Activated naive CD8-positive, alpha-beta T cell treated with anti-CD3 and anti-CD28 coated beads, Interleukin-2, amount 50 U/mL, for 24 hours (primary cell): Measurements from ENCODE around the gene KIAA1755.
A peak's percentile ranks its signal among the peaks of the same experiment; 100 is the strongest.

Source experiments
- ATAC-seq: fragments of 150-1000 bp; cut with Tn5 transposase; one replicate; pipeline ENCODE4 v1.10.0; 2021
- DNase-seq: peaks from one replicate; pipeline ENCODE4 v3.0.0; 2021
- H3K27ac Mint-ChIP-seq: one replicate; pipeline ENCODE4 v1.8.0; 2021; ENCODE audit warnings: mild to moderate bottlenecking, mixed read lengths
- H3K27me3 Mint-ChIP-seq: one replicate; pipeline ENCODE4 v1.8.0; 2021; ENCODE audit warnings: mixed read lengths
- H3K36me3 Mint-ChIP-seq: one replicate; pipeline ENCODE4 v1.8.0; 2021; ENCODE audit warnings: low read depth, mixed read lengths
- H3K4me1 Mint-ChIP-seq: one replicate; pipeline ENCODE4 v1.8.0; 2021; ENCODE audit warnings: mixed read lengths
- H3K4me3 Mint-ChIP-seq: one replicate; pipeline ENCODE4 v1.8.0; 2021; ENCODE audit warnings: mild to moderate bottlenecking, moderate library complexity, mixed read lengths
- H3K9me3 Mint-ChIP-seq: one replicate; pipeline ENCODE4 v1.8.0; 2021; ENCODE audit warnings: mixed read lengths

The KIAA1755 gene

DNA sequence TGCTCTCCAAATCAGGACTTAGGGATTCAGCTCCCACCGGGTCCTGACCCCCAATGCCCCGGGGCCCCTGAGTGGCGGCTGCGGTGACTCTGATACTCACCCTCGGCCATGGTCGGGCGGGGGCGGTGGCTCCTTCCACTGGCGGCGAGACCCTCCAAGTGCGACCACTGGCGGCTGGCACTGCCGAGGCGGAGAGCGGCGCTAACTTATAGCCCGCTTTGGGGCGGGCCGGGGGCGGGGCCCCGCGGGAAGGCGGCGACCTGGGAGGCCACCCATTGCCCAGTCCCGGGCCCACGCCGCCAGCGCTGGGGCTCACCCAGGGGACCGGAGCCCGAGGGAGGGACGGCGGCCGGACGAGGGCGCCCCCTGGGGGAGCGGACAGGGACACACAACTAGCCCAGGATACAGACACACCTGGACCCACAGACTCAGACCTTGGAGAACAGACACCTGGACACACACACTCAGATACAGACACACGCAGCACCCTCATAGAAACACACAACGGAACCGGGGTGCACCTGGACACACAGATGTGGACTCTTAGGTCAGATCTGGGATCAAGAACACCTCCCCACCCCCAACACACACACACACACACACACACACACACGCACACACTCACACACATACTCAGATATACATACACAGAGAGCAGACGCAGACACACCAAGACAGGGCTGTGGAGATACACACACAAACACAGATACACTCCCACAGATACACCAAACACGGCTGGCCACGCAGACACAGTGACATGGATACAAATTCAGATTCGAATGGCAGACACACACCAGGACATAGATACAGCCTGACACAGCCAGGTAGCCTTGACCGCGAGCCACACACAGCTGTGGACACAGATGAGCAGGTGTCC lies 95.2 kb downstream of the KIAA1755 start, which contains the start of gene TGM2:
Gene TGM2 (minus strand): TSS at position 182 of the 877 bp plus-strand sequence. CDS start 72 bp downstream, at position 110.
- Mint-ChIP-seq H3K4me3 (no peak within 1 kb of the TSS), H3K9me3 (no peaks in the 10 kb centered on the region), H3K27me3 (peaks cover 24% of the 10 kb centered on the region), H3K36me3 (no peaks in the 10 kb centered on the region), H3K4me1 (peaks cover 9% of the 10 kb centered on the region), H3K27ac (no peak within 1 kb of the TSS)
- peak; percentile 49 for ATAC-seq
- DNase-seq, result peak; percentile 56

DNA sequence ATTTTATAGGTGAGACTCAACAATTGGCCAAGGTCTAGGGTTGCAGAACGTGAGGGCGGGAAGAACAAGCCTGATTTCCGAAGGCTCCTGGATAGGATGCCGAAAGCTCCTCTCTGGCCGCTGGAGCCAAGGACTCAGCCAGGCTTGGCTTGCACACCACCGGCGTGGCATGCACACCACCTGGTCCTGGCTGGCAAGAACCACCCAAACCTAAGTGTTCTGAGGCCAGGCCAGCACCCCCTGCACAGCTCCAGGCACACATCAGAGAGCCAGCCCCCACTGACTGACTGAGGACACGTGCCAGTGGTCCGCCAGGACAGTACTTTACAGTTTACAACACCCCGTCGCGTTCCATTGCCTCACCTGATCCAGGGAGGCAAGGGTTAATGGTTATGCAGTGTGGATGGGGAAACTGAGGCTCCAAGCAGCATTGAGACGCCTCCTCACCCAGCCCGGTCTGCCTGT lies 95.9 kb downstream of the KIAA1755 start:
- no peaks in the 10 kb centered on the region for H3K36me3 Mint-ChIP-seq
- H3K27ac Mint-ChIP-seq, result no peak overlapping the region
- H3K4me3 Mint-ChIP-seq, result no peak overlapping the region
- ATAC-seq (no peak), DNase-seq (no peak)
- H3K9me3 Mint-ChIP-seq, result no peaks in the 10 kb centered on the region
- peaks cover 24% of the 10 kb centered on the region for H3K27me3 Mint-ChIP-seq
- H3K4me1 Mint-ChIP-seq, result peaks cover 9% of the 10 kb centered on the region

DNA sequence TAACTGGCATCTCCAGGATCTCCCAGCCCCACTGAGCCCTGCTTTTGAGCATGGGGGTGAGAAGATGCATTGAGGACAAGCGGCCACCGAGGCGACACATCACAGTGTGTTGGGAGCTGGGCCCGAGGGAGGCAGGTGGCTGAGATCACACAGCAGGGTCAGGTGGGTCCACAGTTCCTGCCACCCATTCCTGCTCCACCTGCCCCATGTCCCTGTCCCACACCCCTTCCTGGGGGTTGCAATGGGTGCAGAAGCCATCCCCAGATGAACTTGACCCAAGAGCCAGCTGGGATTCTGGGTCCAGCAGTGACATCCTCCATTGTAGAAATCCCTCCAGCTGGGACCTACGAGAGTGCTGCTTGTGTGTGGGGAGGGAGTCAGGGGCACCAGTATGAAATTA lies 96.5 kb downstream of the KIAA1755 start:
- DNase-seq, result no peak
- H3K27me3 Mint-ChIP-seq, result peaks cover 24% of the 10 kb centered on the region
- no peaks in the 10 kb centered on the region for H3K36me3 Mint-ChIP-seq
- H3K9me3 Mint-ChIP-seq, result no peaks in the 10 kb centered on the region
- H3K27ac Mint-ChIP-seq, result no peak overlapping the region
- no peak for ATAC-seq
- no peak overlapping the region for H3K4me3 Mint-ChIP-seq
- peaks cover 9% of the 10 kb centered on the region for H3K4me1 Mint-ChIP-seq

DNA sequence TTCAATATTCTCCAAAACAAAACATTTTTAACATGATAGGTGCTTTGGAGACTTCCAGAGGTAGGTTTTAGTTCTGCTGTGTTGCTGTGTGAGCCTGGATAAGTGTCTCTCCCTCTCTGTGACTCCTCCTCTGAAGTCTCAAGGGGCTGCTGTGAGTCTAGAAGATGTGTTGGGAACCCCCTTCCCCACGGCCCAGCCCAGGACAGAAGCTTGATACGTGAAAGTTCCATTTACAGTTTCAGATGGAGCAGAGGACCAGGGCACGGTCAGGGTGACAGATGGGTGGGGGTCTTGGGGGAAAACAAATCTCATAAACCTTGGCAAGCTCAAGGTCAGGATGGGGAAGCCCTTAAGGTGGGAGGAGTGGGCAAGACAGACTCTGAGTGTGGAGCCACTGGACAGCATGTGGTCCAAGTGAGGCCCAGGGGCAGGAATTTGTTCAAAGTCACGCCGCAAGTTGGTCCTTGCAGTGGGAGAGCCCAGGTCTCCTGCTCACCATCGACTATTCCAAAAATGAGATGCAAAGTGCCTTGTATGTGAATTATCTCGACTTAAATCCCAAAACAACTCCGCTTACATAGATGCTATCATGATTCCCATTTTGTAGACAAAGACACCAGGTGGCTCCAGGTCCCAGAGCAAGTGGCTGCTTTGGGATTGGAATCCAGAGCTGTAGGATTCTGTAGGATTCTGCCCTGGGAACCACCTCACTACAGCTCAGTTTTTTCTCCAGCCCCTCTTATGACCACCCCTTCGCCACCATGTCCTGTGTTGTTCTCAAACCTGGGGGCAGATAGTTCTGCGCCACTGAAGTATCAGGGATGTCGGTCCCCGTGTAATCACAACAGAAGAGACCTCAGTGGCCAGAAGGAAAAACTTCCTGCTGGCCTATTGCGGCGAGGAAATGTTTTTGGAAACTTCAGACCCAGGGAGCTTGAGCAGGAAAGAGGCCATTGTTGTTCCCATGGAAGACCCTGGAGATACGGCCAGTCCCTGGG lies 97.4 kb downstream of the KIAA1755 start:
- Mint-ChIP-seq H3K4me3 (no peak overlapping the region), H3K4me1 (peaks cover 2% of the 10 kb centered on the region), H3K36me3 (no peaks in the 10 kb centered on the region), H3K27ac (no peak overlapping the region), H3K9me3 (no peaks in the 10 kb centered on the region), H3K27me3 (peaks cover 24% of the 10 kb centered on the region)
- ATAC-seq (no peak), DNase-seq (no peak)

DNA sequence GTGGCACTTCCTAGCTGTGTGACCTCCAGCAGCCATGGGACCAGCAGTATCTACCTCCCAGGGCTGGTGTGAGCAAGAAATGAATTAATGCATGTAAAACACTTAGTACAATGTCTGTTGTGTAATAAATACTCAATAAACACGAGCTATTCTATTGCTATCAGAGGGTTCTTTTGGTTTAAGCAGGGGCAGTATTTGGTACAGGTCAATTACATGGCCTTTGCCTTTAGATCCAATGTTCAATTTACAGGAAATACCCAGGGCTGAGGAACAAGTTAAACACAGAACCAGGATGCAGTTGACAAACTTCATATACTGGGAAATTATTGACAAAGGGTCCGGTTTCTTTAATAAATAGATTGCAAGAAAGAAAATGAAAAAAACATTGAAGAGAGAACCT lies 98.4 kb downstream of the KIAA1755 start:
- Mint-ChIP-seq H3K4me1 (peaks cover 2% of the 10 kb centered on the region), H3K4me3 (no peak overlapping the region), H3K27ac (no peak overlapping the region), H3K27me3 (peaks cover 24% of the 10 kb centered on the region), H3K36me3 (no peaks in the 10 kb centered on the region), H3K9me3 (no peaks in the 10 kb centered on the region)
- no peak for ATAC-seq
- no peak for DNase-seq

DNA sequence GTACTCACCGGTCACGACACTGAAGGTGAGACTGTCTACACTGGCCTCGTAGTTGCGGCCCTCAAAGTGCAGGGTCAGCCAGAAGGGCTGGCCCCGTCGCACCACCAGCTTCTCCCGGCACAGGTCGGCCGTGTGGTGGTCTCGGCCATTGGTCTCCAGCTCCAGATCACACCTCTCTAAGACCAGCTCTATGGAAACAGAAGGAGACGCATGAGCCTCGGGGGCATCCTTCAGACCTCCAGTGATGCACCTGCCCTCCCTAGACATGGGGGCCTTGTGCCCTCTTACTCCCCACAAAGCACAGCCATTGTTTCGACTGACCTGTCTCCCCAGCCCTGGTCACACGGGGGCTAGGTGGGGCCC lies 99.1 kb downstream of the KIAA1755 start:
- H3K9me3 Mint-ChIP-seq, result no peaks in the 10 kb centered on the region
- H3K36me3 Mint-ChIP-seq, result no peaks in the 10 kb centered on the region
- H3K4me3 Mint-ChIP-seq, result no peak overlapping the region
- no peak for ATAC-seq
- H3K27me3 Mint-ChIP-seq, result peaks cover 23% of the 10 kb centered on the region
- DNase-seq, result no peak
- H3K27ac Mint-ChIP-seq, result no peak overlapping the region
- peaks cover 2% of the 10 kb centered on the region for H3K4me1 Mint-ChIP-seq
